ENCODE data around the gene MALL.
"Not testable (repeated sequence)": the region's sequence is repeated elsewhere in the genome, so short reads cannot be mapped to it uniquely, and the experiment has no call there.

Gene MALL

GRCh38 chr2:110099038-110099425 lies 16.6 kb downstream of the MALL start:
- DNase-seq (ENCODE audit: low read depth in 2 of 3, low spot score in 2 of 3), result no peak

- no peak for DNase-seq (ENCODE audit: low read depth in 2 of 3, low spot score in 2 of 3)
These were observed 18.0 kb downstream of the MALL start for GRCh38 chr2:110097506-110098220.

GRCh38 chr2:110095994-110096633 lies 19.5 kb downstream of the MALL start:
- no peak for DNase-seq (ENCODE audit: low read depth in 2 of 3, low spot score in 2 of 3)

GRCh38 chr2:110094884-110095534 lies 20.6 kb downstream of the MALL start:
- DNase-seq (ENCODE audit: low read depth in 2 of 3, low spot score in 2 of 3), result not testable (repeated sequence)

GRCh38 chr2:110093924-110094323 lies 21.7 kb downstream of the MALL start:
- not testable (repeated sequence) for DNase-seq (ENCODE audit: low read depth in 2 of 3, low spot score in 2 of 3)

- not testable (repeated sequence) for DNase-seq (ENCODE audit: low read depth in 2 of 3, low spot score in 2 of 3)
These were observed 25.5 kb downstream of the MALL start for GRCh38 chr2:110090164-110090563.

- DNase-seq (ENCODE audit: low read depth in 2 of 3, low spot score in 2 of 3), result not testable (repeated sequence)
These were observed 31.9 kb downstream of the MALL start for GRCh38 chr2:110083757-110084156.

GRCh38 chr2:110083162-110083561 lies 32.5 kb downstream of the MALL start:
- DNase-seq (ENCODE audit: low read depth in 2 of 3, low spot score in 2 of 3), result not testable (repeated sequence)

- not testable (repeated sequence) for DNase-seq (ENCODE audit: low read depth in 2 of 3, low spot score in 2 of 3)
These were observed 37.5 kb downstream of the MALL start for GRCh38 chr2:110078104-110078503.

- not testable (repeated sequence) for DNase-seq (ENCODE audit: low read depth in 2 of 3, low spot score in 2 of 3)
These were observed 39.7 kb downstream of the MALL start for GRCh38 chr2:110075896-110076295.

- not testable (repeated sequence) for DNase-seq (ENCODE audit: low read depth in 2 of 3, low spot score in 2 of 3)
These were observed 45.8 kb downstream of the MALL start for GRCh38 chr2:110069869-110070268.

GRCh38 chr2:110068153-110068552 lies 47.5 kb downstream of the MALL start:
- DNase-seq (ENCODE audit: low read depth in 2 of 3, low spot score in 2 of 3), result not testable (repeated sequence)

GRCh38 chr2:110062332-110062731 lies 53.3 kb downstream of the MALL start:
- DNase-seq (ENCODE audit: low read depth in 2 of 3, low spot score in 2 of 3), result not testable (repeated sequence)

- DNase-seq (ENCODE audit: low read depth in 2 of 3, low spot score in 2 of 3), result not testable (repeated sequence)
These were observed 55.1 kb downstream of the MALL start for GRCh38 chr2:110060550-110060949.

GRCh38 chr2:110059694-110060358 lies 55.8 kb downstream of the MALL start:
- DNase-seq (ENCODE audit: low read depth in 2 of 3, low spot score in 2 of 3), result not testable (repeated sequence)

- DNase-seq (ENCODE audit: low read depth in 2 of 3, low spot score in 2 of 3), result not testable (repeated sequence)
These were observed 56.5 kb downstream of the MALL start for GRCh38 chr2:110059009-110059693.

GRCh38 chr2:110058034-110058433 lies 57.6 kb downstream of the MALL start:
- DNase-seq (ENCODE audit: low read depth in 2 of 3, low spot score in 2 of 3), result not testable (repeated sequence)

GRCh38 chr2:110055819-110056408 lies 59.7 kb downstream of the MALL start:
- not testable (repeated sequence) for DNase-seq (ENCODE audit: low read depth in 2 of 3, low spot score in 2 of 3)

- not testable (repeated sequence) for DNase-seq (ENCODE audit: low read depth in 2 of 3, low spot score in 2 of 3)
These were observed 60.9 kb downstream of the MALL start for GRCh38 chr2:110054521-110055407.
